Loucy (cell line): ENCODE data around the gene RPL12.

Experiments
- H2AFZ ChIP-seq: fragments of 200-600 bp; sonication (generic); 2 replicates; pipeline ENCODE4 v1.6.0; 2016; ENCODE audit warnings: antibody characterized with exemption, mild to moderate bottlenecking, low read length, moderate library complexity
- H3F3A ChIP-seq: fragments of 200-600 bp; 2 replicates; pipeline ENCODE4 v1.6.0; 2016; ENCODE audit warnings: antibody characterized with exemption, low read depth, mild to moderate bottlenecking
- H3K27me3 ChIP-seq: fragments of 200-600 bp; sonication (generic); 2 replicates; pipeline ENCODE4 v1.6.1; 2014; ENCODE audit warnings: low read length, mild to moderate bottlenecking; ENCODE audit not compliant: insufficient read depth, poor library complexity, severe bottlenecking
- H3K36me3 ChIP-seq: fragments of 200-600 bp; sonication (generic); 2 replicates; pipeline ENCODE4 v1.6.1; 2016; ENCODE audit warnings: low read length; ENCODE audit not compliant: insufficient read depth
- H3K4me1 ChIP-seq: fragments of 200-600 bp; sonication (generic); 2 replicates; pipeline ENCODE4 v1.5.1; 2014; ENCODE audit warnings: low read length, mild to moderate bottlenecking; ENCODE audit not compliant: insufficient read depth, poor library complexity, severe bottlenecking
- H3K4me2 ChIP-seq: fragments of 200-600 bp; sonication (generic); 2 replicates; pipeline ENCODE4 v1.6.0; 2014; ENCODE audit warnings: antibody characterized with exemption, low read length, low read depth, mild to moderate bottlenecking; ENCODE audit not compliant: poor library complexity, severe bottlenecking
- H3K4me3 ChIP-seq: fragments of 200-600 bp; sonication (generic); 2 replicates; pipeline ENCODE4 v1.5.1; 2014; ENCODE audit warnings: low read length, mild to moderate bottlenecking, mixed read lengths; ENCODE audit not compliant: poor library complexity, severe bottlenecking
- H3K79me2 ChIP-seq: fragments of 200-600 bp; sonication (generic); 2 replicates; pipeline ENCODE4 v1.6.1; 2014; ENCODE audit warnings: low read length; ENCODE audit not compliant: insufficient read depth
- H3K9ac ChIP-seq: fragments of 200-600 bp; sonication (generic); 2 replicates; pipeline ENCODE4 v1.6.0; 2014; ENCODE audit warnings: mild to moderate bottlenecking, low read depth, low read length, moderate library complexity; ENCODE audit not compliant: poor library complexity, severe bottlenecking
- H3K9me2 ChIP-seq: fragments of 200-600 bp; sonication (generic); replicated peaks from 2 replicates; pipeline ENCODE4 v1.6.1; 2016; ENCODE audit warnings: low read depth, low read length, mixed read lengths
- H3K9me3 ChIP-seq: fragments of 200-600 bp; sonication (generic); 2 replicates; pipeline ENCODE4 v1.6.1; 2014; ENCODE audit warnings: mild to moderate bottlenecking, antibody characterized with exemption, low read length, low read depth; ENCODE audit not compliant: insufficient read depth
- H4K20me1 ChIP-seq: fragments of 200-600 bp; sonication (generic); 2 replicates; pipeline ENCODE4 v1.6.0; 2014; ENCODE audit warnings: antibody characterized with exemption, low read length, mild to moderate bottlenecking; ENCODE audit not compliant: insufficient read depth, poor library complexity, severe bottlenecking
- CTCF ChIP-seq: fragments of 200-600 bp; sonication (generic); conservative IDR thresholded peaks from 2 replicates; pipeline ENCODE4 v1.5.1; 2014; ENCODE audit warnings: mild to moderate bottlenecking, antibody characterized with exemption, low read length
- EZH2phosphoT487 ChIP-seq: fragments of 200-600 bp; IDR thresholded peaks from 2 replicates; pipeline ENCODE4 v1.6.1; 2018; ENCODE audit warnings: antibody characterized with exemption, mild to moderate bottlenecking, moderate library complexity, borderline replicate concordance

RPL12 gene

GRCh38 chr9:127398275-127398647 lies 52.9 kb downstream of the RPL12 start:
- H3K4me1 ChIP-seq, result no peaks in the 10 kb centered on the region
- H3K4me2 ChIP-seq, result no peak overlapping the region
- no peaks in the 10 kb centered on the region for H3F3A ChIP-seq
- peaks cover 80% of the 10 kb centered on the region for H3K27me3 ChIP-seq
- H3K9me3 ChIP-seq, result no peaks in the 10 kb centered on the region
- no peak overlapping the region for H3K9ac ChIP-seq
- H3K4me3 ChIP-seq, result no peak overlapping the region
- H4K20me1 ChIP-seq, result no peaks in the 10 kb centered on the region
- H3K9me2 ChIP-seq, result no peaks in the 10 kb centered on the region
- no peaks in the 10 kb centered on the region for H3K79me2 ChIP-seq
- no peaks in the 10 kb centered on the region for H3K36me3 ChIP-seq
- H2AFZ ChIP-seq, result no peak overlapping the region
- no peak for TF ChIP-seq EZH2phosphoT487
- TF ChIP-seq CTCF, result no peak
